A549 (cell line): ENCODE results near the gene EFCAB11. TPM values are rescaled to one million over a fixed set of nuclear protein-coding genes. Genes with fewer than 3 reads are reported as not detected.

ENCODE experiments used
- ATAC-seq, 2 experiments: fragments of 200-7000 bp in 1 of 2; fragments of >200 bp in 1 of 2; cut with Nextera tagmentation in 1 of 2; cut with Tn5 transposase in 1 of 2; 3 replicates each; pipeline versions ENCODE4 v1.8.0 to v1.9.1; 2018 to 2020; ENCODE audit warnings: mild to moderate bottlenecking in 1 of 2, moderate library complexity in 1 of 2
- CTCF ChIA-PET: fragments of 300-600 bp; sonication (Branson Sonifier 250); formaldehyde crosslinking; extraction: SDS; loops from one replicate; lab custom pipeline; 2021; ENCODE audit warnings: antibody characterized with exemption, inconsistent platforms; lab: Yijun Ruan, JAX
- POLR2A ChIA-PET: fragments of 350-600 bp; formaldehyde crosslinking; extraction: SDS; loops from one replicate; lab custom pipeline; 2021; ENCODE audit warnings: antibody characterized with exemption, inconsistent platforms; lab: Yijun Ruan, JAX
- DNase-seq, 2 experiments: peaks; one replicate each; pipeline versions ENCODE4 v3.0.0 to v3.0.0-alpha.2; 2011 to 2016; ENCODE audit warnings: low read depth in 1 of 2, low spot score in 1 of 2
- FAIRE-seq: peaks from 2 replicates; lab custom pipeline; 2011; peaks lifted over from hg19 to GRCh38; lab: Jason Lieb, UNC
- H3K27ac ChIP-seq, 2 experiments: fragments of >200 bp; sonication (Bioruptor Twin); formaldehyde crosslinking; 3 replicates each; pipeline ENCODE4 v1.5.1; 2016 to 2017
- H3K4me1 ChIP-seq: fragments of >200 bp; sonication (Bioruptor Twin); formaldehyde crosslinking; 3 replicates; pipeline ENCODE4 v1.6.1; 2016
- H3K4me2 ChIP-seq: fragments of >200 bp; sonication (Bioruptor Twin); formaldehyde crosslinking; 3 replicates; pipeline ENCODE4 v1.6.1; 2016
- H3K4me3 ChIP-seq: fragments of >200 bp; sonication (Bioruptor Twin); formaldehyde crosslinking; 3 replicates; pipeline ENCODE4 v1.5.1; 2016
- H3K9me3 ChIP-seq: fragments of >200 bp; sonication (Bioruptor Twin); formaldehyde crosslinking; 3 replicates; pipeline ENCODE4 v1.6.1; 2016
- CEBPB ChIP-seq, 2 experiments: fragments of >200 bp in 1 of 2; sonication (Bioruptor Twin) in 1 of 2; formaldehyde crosslinking in 1 of 2; IDR thresholded peaks; 2 replicates each; pipeline ENCODE4 v1.6.1; 2012 to 2016
- CTCF ChIP-seq: fragments of >200 bp; sonication (Bioruptor Twin); formaldehyde crosslinking; IDR thresholded peaks from 3 replicates; pipeline ENCODE4 v1.5.1; 2016
- EHF ChIP-seq: fragments of 250-450 bp; sonication (Bioruptor Pico); IDR thresholded peaks from 2 replicates; pipeline ENCODE4 v1.5.0; 2020; ENCODE audit warnings: mild to moderate bottlenecking
- EHMT2 ChIP-seq: fragments of 200-600 bp; sonication (generic); IDR thresholded peaks from 2 replicates; pipeline ENCODE4 v1.6.1; 2016; ENCODE audit warnings: antibody characterized with exemption, low read depth, mild to moderate bottlenecking, moderate library complexity
- FOSB ChIP-seq: fragments of 250-450 bp; sonication (Bioruptor Pico); IDR thresholded peaks from 2 replicates; pipeline ENCODE4 v1.5.0; 2020; ENCODE audit warnings: mild to moderate bottlenecking, moderate library complexity
- GATA3 ChIP-seq: IDR thresholded peaks from 2 replicates; pipeline ENCODE4 v1.6.1; 2012; ENCODE audit warnings: borderline replicate concordance
- HDAC2 ChIP-seq: fragments of 200-600 bp; sonication (generic); IDR thresholded peaks from 2 replicates; pipeline ENCODE4 v1.6.1; 2016
- HMGXB4 ChIP-seq: fragments of 250-450 bp; sonication (Bioruptor Pico); IDR thresholded peaks from 2 replicates; pipeline ENCODE4 v1.5.0; 2021; ENCODE audit warnings: mild to moderate bottlenecking, moderate library complexity, borderline replicate concordance
- JUNB ChIP-seq: fragments of >200 bp; sonication (Bioruptor Twin); formaldehyde crosslinking; IDR thresholded peaks from 2 replicates; pipeline ENCODE4 v1.6.1; 2016
- KDM5A ChIP-seq: fragments of 200-600 bp; sonication (generic); IDR thresholded peaks from 2 replicates; pipeline ENCODE4 v1.6.1; 2016; ENCODE audit warnings: antibody characterized with exemption, mild to moderate bottlenecking
- MAFK ChIP-seq: fragments of 450-650 bp; IDR thresholded peaks from 2 replicates; pipeline ENCODE4 v1.6.1; 2014; ENCODE audit not compliant: partially characterized antibody
- MAZ ChIP-seq: fragments of 150-350 bp; IDR thresholded peaks from 2 replicates; pipeline ENCODE4 v1.6.1; 2014; ENCODE audit warnings: antibody characterized with exemption, low read depth, low read length, borderline replicate concordance
- MYC ChIP-seq: IDR thresholded peaks from 2 replicates; pipeline ENCODE4 v1.6.1; 2012; ENCODE audit warnings: mild to moderate bottlenecking, inconsistent platforms, low read length, improper control_type of control experiment, borderline replicate concordance
- POLR2AphosphoS2 ChIP-seq: conservative IDR thresholded peaks from 2 replicates; pipeline ENCODE4 v1.6.1; 2012; ENCODE audit warnings: low read length, improper control_type of control experiment, inconsistent platforms
- RAD21 ChIP-seq, 2 experiments: fragments of >200 bp in 1 of 2; sonication (Bioruptor Twin) in 1 of 2; formaldehyde crosslinking in 1 of 2; IDR thresholded peaks in 1 of 2; conservative IDR thresholded peaks in 1 of 2; 2 replicates in 1 of 2; 3 replicates in 1 of 2; pipeline ENCODE4 v1.6.1; 2012 to 2018; ENCODE audit warnings: inconsistent platforms in 1 of 2
- RNF2 ChIP-seq: fragments of 200-600 bp; sonication (generic); IDR thresholded peaks from 2 replicates; pipeline ENCODE4 v1.6.1; 2016; ENCODE audit warnings: low read depth, mild to moderate bottlenecking, antibody characterized with exemption, moderate library complexity, borderline replicate concordance
- TP53 ChIP-seq: fragments of 250-450 bp; sonication (Bioruptor Pico); IDR thresholded peaks from 2 replicates; pipeline ENCODE4 v1.5.0; 2021; ENCODE audit warnings: mild to moderate bottlenecking, moderate library complexity
- USF2 ChIP-seq: fragments of 450-650 bp; IDR thresholded peaks from 2 replicates; pipeline ENCODE4 v1.6.1; 2014; ENCODE audit warnings: antibody characterized with exemption
- ZFP36 ChIP-seq: fragments of 450-650 bp; IDR thresholded peaks from 2 replicates; pipeline ENCODE4 v1.6.1; 2014; ENCODE audit warnings: borderline replicate concordance; ENCODE audit not compliant: partially characterized antibody
- ZNF302 ChIP-seq: fragments of 250-450 bp; sonication (Bioruptor Pico); IDR thresholded peaks from 2 replicates; pipeline ENCODE4 v1.9.0; 2021; ENCODE audit warnings: inconsistent platforms, mild to moderate bottlenecking, moderate library complexity
- ZSCAN20 ChIP-seq: fragments of 250-450 bp; sonication (Bioruptor Pico); IDR thresholded peaks from 2 replicates; pipeline ENCODE4 v1.8.0; 2022; ENCODE audit warnings: mild to moderate bottlenecking, moderate library complexity
- WGBS: methylation state at CpG from one replicate; pipeline ENCODE4 v1.1.6; 2017; ENCODE audit errors: missing lambda C conversion rate; 5-methylcytosine and 5-hydroxymethylcytosine counted together
- polyA plus RNA-seq, 4 experiments: library from polyadenylated mRNA; depleted of rRNA in 3 of 4; stranded (reverse); fragments of >200 nt; fragmentation: RNase III in 1 of 4; extraction: RNeasy Plus Mini Kit Qiagen cat#74134 plus additional on column Dnase treatment in 1 of 4; gene quantifications; 2 replicates in 3 of 4; 3 replicates in 1 of 4; pipeline ENCODE4 v1.2.3, GENCODE V29; 2011 to 2017

The EFCAB11 gene
- polyA plus RNA-seq, 2 of the 4 experiments (the other 2 are of a cell fraction) = 18.8 to 19.6 TPM

- 57% methylated on average over 5 of the region's 5 CpGs for WGBS
- CTCF ChIA-PET = no interaction called here
- FAIRE-seq (no peak), DNase-seq (no peak), ATAC-seq (no peak)
- TF ChIP-seq ZNF302 (CRISPR knock-in tag) (no peak), MAFK (peak; percentile 67)
- no peaks in the 10 kb centered on the region for H3K4me1 ChIP-seq
- H3K4me3 ChIP-seq = no peak overlapping the region
- POLR2A ChIA-PET = no interaction called here
- no peak overlapping the region for H3K4me2 ChIP-seq
- H3K9me3 ChIP-seq = no peaks in the 10 kb centered on the region
- no peak overlapping the region for H3K27ac ChIP-seq
Measured at GRCh38 chr14:89748004-89748403, 206.5 kb downstream of the EFCAB11 start.

GRCh38 chr14:89747126-89747525, 207.4 kb downstream of the EFCAB11 start:
- H3K4me2 ChIP-seq = no peak overlapping the region
- TF ChIP-seq CTCF (no peak), USF2 (0 out of 2 replicates have a peak, but pooled peaks have one; percentile 17)
- ATAC-seq (no peak), DNase-seq (no peak), FAIRE-seq (no peak)
- CTCF ChIA-PET = no interaction called here
- POLR2A ChIA-PET = no interaction called here
- no peaks in the 10 kb centered on the region; the same call in 2 of the 3 replicates for H3K9me3 ChIP-seq
- WGBS = 12% methylated on average over 4 of the region's 4 CpGs
- H3K4me3 ChIP-seq = no peak overlapping the region
- no peaks in the 10 kb centered on the region for H3K4me1 ChIP-seq
- no peak overlapping the region for H3K27ac ChIP-seq

GRCh38 chr14:89746654-89747053, 207.9 kb downstream of the EFCAB11 start:
- POLR2A ChIA-PET = no interaction called here
- no peak overlapping the region for H3K27ac ChIP-seq

More at GRCh38 chr14:89746654-89747053, 207.9 kb downstream of the EFCAB11 start:
- FAIRE-seq (no peak), ATAC-seq (no peak), DNase-seq (no peak)
- H3K4me3 ChIP-seq = no peak overlapping the region
- H3K4me2 ChIP-seq = no peak overlapping the region
- TF ChIP-seq TP53 (no peak), MAFK (no peak), EHMT2 (no peak), EHF (CRISPR knock-in tag) (no peak), ZFP36 (no peak), RNF2 (no peak), KDM5A (no peak), JUNB (no peak), MAZ (no peak), GATA3 (no peak), HDAC2 (no peak), FOSB (CRISPR knock-in tag) (no peak), CEBPB (IDR thresholded peaks at IDR 0.05) (no peak), ZNF302 (CRISPR knock-in tag) (no peak), POLR2AphosphoS2 (no peak), ZSCAN20 (no peak), RAD21 (conservative IDR thresholded peaks at IDR 0.05 in 1 of 2, IDR thresholded peaks at IDR 0.05 in 1 of 2) (no peak), MYC (no peak), USF2 (no peak), HMGXB4 (CRISPR knock-in tag) (no peak)
- whole genome bisulfite sequencing = 35% methylated on average over 2 of the region's 2 CpGs
- no peaks in the 10 kb centered on the region for H3K4me1 ChIP-seq
- H3K9me3 ChIP-seq = no peaks in the 10 kb centered on the region; the same call in 2 of the 3 replicates
- CTCF ChIA-PET = no interaction called here
